PFSK-1 (cell line): ENCODE measurements around the gene TYROBP.

ENCODE experiments used
- POLR2AphosphoS5 ChIP-seq: IDR thresholded peaks from 2 replicates; pipeline ENCODE4 v1.6.1; 2012; ENCODE audit warnings: low read depth, mild to moderate bottlenecking, control low read depth, low read length, moderate library complexity
- TAF1 ChIP-seq: IDR thresholded peaks from 2 replicates; pipeline ENCODE4 v1.6.1; 2012; ENCODE audit warnings: low read length, control low read depth, borderline replicate concordance; ENCODE audit not compliant: insufficient read depth
- TF ChIP-seq, protein P1 (sequence below), 2 experiments: IDR thresholded peaks; 2 replicates each; pipeline versions ENCODE4 v1.6.1 to v1.8.0; 2011 to 2012; ENCODE audit warnings: low read depth in 2 of 2, low read length in 2 of 2, control low read depth in 1 of 2, inconsistent platforms in 1 of 2, mild to moderate bottlenecking in 1 of 2, moderate library complexity in 1 of 2; ENCODE audit not compliant: insufficient read depth in 1 of 2

GRCh38 chr19:35860818-35861639 is 47.1 kb downstream of the TYROBP start:
- TF ChIP-seq POLR2AphosphoS5 (no peak), TAF1 (no peak)
- TF ChIP-seq, protein P1, sequence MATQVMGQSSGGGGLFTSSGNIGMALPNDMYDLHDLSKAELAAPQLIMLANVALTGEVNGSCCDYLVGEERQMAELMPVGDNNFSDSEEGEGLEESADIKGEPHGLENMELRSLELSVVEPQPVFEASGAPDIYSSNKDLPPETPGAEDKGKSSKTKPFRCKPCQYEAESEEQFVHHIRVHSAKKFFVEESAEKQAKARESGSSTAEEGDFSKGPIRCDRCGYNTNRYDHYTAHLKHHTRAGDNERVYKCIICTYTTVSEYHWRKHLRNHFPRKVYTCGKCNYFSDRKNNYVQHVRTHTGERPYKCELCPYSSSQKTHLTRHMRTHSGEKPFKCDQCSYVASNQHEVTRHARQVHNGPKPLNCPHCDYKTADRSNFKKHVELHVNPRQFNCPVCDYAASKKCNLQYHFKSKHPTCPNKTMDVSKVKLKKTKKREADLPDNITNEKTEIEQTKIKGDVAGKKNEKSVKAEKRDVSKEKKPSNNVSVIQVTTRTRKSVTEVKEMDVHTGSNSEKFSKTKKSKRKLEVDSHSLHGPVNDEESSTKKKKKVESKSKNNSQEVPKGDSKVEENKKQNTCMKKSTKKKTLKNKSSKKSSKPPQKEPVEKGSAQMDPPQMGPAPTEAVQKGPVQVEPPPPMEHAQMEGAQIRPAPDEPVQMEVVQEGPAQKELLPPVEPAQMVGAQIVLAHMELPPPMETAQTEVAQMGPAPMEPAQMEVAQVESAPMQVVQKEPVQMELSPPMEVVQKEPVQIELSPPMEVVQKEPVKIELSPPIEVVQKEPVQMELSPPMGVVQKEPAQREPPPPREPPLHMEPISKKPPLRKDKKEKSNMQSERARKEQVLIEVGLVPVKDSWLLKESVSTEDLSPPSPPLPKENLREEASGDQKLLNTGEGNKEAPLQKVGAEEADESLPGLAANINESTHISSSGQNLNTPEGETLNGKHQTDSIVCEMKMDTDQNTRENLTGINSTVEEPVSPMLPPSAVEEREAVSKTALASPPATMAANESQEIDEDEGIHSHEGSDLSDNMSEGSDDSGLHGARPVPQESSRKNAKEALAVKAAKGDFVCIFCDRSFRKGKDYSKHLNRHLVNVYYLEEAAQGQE (IDR thresholded peaks at IDR 0.05; ENCODE audit: insufficient read depth in 1 of 2, low read depth in 2 of 2, low read length in 2 of 2) = no peak
